Epithelial cell of proximal tubule (primary cell): ENCODE measurements around the gene EPHB1. TPM values are rescaled to one million over a fixed set of nuclear protein-coding genes. Genes with fewer than 3 reads are reported as not detected.

Experiments used
- DNase-seq: peaks from one replicate; pipeline ENCODE4 v3.0.0-alpha.2; 2011; ENCODE audit warnings: low read depth
- H3K4me3 ChIP-seq: 2 replicates; pipeline ENCODE4 v1.5.1; 2011; ENCODE audit warnings: low read depth, mild to moderate bottlenecking, low read length
- total RNA-seq: library from RNA; depleted of rRNA; stranded (reverse); fragments of >200 nt; gene quantifications from 2 replicates; pipeline ENCODE4 v1.2.3, GENCODE V29; 2015
- TF ChIP-seq, protein P1 (sequence below): conservative IDR thresholded peaks from 2 replicates; pipeline ENCODE4 v1.5.1; 2012; ENCODE audit warnings: low read depth, mild to moderate bottlenecking, low read length

The EPHB1 gene
- total RNA-seq, 1 donor from 2014 or later: 1.6 TPM

DNA sequence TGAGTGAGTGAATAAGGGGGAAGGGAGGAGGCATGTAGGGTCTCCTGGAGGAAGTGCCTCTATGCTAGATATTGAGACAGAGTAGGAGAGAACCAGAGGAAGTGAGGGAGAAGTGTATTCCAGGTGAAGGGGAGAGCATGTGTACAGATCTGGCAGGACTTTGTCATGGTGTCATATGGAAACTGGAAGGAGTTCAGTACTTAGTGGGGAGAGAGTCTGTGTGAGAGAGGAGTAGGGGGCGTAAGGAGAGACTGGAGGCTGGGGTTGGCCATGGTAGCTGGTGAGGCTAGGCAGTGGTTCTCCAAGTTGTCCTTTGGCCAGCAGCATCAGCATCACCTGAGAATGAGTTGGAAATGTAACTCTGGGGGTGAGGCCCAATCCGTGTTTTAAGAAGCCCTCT is 29.6 kb upstream of the EPHB1 start:
- H3K4me3 ChIP-seq: no peak overlapping the region
- DNase-seq: no peak
- TF ChIP-seq, protein P1, sequence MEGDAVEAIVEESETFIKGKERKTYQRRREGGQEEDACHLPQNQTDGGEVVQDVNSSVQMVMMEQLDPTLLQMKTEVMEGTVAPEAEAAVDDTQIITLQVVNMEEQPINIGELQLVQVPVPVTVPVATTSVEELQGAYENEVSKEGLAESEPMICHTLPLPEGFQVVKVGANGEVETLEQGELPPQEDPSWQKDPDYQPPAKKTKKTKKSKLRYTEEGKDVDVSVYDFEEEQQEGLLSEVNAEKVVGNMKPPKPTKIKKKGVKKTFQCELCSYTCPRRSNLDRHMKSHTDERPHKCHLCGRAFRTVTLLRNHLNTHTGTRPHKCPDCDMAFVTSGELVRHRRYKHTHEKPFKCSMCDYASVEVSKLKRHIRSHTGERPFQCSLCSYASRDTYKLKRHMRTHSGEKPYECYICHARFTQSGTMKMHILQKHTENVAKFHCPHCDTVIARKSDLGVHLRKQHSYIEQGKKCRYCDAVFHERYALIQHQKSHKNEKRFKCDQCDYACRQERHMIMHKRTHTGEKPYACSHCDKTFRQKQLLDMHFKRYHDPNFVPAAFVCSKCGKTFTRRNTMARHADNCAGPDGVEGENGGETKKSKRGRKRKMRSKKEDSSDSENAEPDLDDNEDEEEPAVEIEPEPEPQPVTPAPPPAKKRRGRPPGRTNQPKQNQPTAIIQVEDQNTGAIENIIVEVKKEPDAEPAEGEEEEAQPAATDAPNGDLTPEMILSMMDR: no peak

DNA sequence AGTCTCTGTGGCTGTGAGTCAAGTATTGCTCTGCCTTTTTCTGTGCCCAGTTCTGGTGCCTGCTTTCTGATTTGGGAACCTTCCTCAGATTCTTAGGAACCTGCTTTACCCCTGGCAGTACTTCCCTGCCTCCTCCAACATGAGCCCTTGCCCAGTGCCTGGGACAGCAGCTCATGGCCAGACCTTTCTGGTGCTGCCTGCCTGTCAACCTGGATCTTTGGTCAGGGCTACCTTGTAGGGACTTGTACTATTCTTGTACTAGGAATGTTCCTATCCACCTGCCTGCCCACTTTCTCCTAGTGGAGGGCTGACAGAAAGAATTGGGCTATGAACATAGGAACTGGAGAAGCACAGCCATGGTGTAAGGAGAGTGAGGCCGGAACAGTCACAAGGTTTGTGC is 28.8 kb upstream of the EPHB1 start:
- no peak for DNase-seq
- no peak overlapping the region for H3K4me3 ChIP-seq
- TF ChIP-seq, protein P1: no peak

DNA sequence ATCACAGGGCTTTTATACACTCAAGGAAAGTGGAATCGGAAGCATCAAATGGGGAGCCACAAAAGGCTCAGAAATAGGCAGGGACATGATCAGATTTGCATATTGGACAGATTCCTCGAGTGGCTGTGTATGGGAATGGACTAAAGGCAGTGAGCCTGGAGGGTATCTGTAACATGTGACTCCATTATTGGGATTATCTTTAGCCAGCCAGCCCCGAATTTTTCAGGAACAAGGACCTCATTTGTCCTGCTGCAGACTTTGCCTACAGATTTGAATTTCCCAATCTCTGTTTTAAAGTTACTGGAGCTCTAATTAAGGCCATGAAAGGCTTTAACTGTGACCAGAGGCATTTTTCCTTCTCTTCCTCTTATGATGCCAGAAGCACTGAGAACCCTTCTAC is 26.9 kb upstream of the EPHB1 start:
- DNase-seq: no peak
- H3K4me3 ChIP-seq: no peak overlapping the region
- TF ChIP-seq, protein P1: no peak

DNA sequence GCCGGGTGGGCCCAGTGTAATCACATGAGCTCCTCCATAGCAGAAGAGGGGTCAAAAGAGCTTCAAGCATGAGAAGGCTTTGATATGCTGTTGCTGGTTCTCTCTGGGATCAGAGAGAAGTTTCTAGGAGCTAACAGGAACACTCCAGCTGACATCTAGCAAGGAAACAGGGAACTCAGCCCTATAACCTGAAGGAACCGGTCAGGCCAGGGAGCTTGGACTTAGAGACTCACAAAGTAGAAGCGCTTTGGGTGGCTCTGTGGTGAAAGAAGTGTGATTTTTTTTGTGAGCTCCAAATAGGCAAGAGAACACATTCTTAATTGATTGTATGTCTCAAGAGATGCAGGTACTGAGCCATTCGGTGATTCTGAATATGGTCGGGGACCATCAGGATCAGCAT is 26.2 kb upstream of the EPHB1 start:
- no peak for DNase-seq
- TF ChIP-seq, protein P1: no peak

DNA sequence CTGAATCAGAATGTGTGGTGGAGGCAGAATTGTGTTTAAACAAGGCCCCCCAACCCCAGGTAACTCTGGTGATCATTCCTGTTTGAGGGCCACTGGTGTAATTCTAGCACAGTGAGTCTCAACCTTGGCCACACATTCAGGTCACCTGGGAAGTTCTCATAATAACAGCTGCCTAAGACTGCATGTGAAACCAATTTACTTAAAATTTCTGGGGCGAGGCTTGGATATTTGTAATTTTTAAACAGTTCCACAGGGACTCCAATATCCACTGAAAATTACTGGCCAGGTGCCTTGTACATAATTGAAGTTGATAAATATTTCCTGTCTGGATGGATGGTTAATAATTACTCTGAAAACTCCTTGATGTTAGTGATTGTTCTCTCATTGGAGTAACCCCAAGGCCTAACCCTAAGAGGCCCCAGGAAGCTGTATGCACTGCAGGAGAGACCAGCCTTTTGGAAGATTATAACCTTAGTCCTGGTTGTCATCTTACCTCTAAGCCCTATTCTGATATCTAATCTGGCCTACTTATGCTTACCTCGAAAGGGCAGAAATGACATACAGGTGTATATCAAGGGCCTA is 25.7 kb upstream of the EPHB1 start:
- no peak overlapping the region for H3K4me3 ChIP-seq
- TF ChIP-seq, protein P1: no peak
- DNase-seq: no peak

More for the DNA sequence above, 26.2 kb upstream of the EPHB1 start:
- H3K4me3 ChIP-seq: no peak overlapping the region

DNA sequence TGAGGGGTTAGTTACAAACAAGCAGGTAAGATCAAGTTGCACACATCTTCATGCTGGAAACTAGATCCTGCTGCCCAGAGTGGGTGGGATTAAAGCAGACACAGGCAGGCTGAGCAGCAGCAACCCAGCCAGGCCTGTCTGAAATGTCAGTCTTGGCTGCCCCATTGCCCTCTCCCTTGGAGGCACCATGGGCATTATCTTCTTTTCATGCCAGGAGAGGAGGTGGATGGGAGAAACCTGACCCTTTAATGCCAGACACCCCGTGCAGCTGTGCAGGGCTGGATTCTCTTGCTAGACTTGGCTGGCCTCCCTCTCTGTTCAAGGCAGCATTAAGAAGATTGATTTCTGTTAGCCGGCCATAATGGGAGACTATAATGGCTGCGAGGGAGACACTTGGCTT is 23.0 kb upstream of the EPHB1 start:
- no peak overlapping the region for H3K4me3 ChIP-seq
- TF ChIP-seq, protein P1: no peak
- DNase-seq: no peak

DNA sequence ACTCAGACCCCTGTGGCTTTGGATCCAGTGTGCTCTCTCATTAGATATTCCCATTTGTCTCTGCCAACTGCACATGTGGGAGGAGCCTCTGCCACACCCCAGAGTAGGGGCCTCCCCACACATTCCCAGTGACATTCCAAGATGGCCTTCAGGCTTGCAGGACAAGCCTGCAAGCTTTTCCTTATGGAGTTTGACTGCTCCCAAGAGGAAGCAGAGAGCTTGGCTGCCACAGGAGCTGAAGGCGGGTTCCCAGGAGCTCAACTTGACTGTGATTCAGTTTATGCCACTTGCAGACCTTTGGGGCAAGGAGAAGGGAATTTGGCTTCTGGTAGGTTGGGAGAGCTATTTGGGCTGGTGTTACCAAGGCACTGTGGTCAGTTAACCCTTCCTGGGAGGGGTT is 22.5 kb upstream of the EPHB1 start:
- no peak for DNase-seq
- H3K4me3 ChIP-seq: no peak overlapping the region
- TF ChIP-seq, protein P1: no peak
